OCI-LY3 (cell line): Measurements from ENCODE around the gene WRNIP1.

ENCODE experiments used
- H2AFZ ChIP-seq: fragments of 200-600, 300-600 bp; shearing (Covaris generic); 2 replicates; pipeline ENCODE4 v1.6.0; 2014; ENCODE audit warnings: antibody characterized with exemption, low read depth, low read length
- H3K27ac ChIP-seq: fragments of 200-600, 300-600 bp; sonication (generic); 2 replicates; pipeline ENCODE4 v1.5.1; 2014; ENCODE audit warnings: mild to moderate bottlenecking, low read length, moderate library complexity, mixed read lengths
- H3K27me3 ChIP-seq: fragments of 200-600, 300-600 bp; sonication (generic); 2 replicates; pipeline ENCODE4 v1.6.1; 2014; ENCODE audit warnings: low read depth, low read length, mixed read lengths
- H3K36me3 ChIP-seq: fragments of 200-600, 300-600 bp; sonication (generic); replicated peaks from 2 replicates; pipeline ENCODE3; 2014; ENCODE audit warnings: low read depth, low read length, mixed read lengths
- H3K4me1 ChIP-seq: fragments of 300-600, 200-600 bp; sonication (generic); 2 replicates; pipeline ENCODE4 v1.6.1; 2014; ENCODE audit warnings: low read length, mixed read lengths
- H3K4me2 ChIP-seq: fragments of 200-600, 300-600 bp; sonication (generic); 2 replicates; pipeline ENCODE4 v1.6.1; 2014; ENCODE audit warnings: low read length, mixed read lengths
- H3K4me3 ChIP-seq: fragments of 300-600, 200-600 bp; sonication (generic); 2 replicates; pipeline ENCODE4 v1.5.1; 2014; ENCODE audit warnings: antibody characterized with exemption, mild to moderate bottlenecking, low read length, moderate library complexity
- H3K79me2 ChIP-seq: fragments of 300-600, 200-600 bp; shearing (Covaris generic); 2 replicates; pipeline ENCODE4 v1.6.1; 2014; ENCODE audit warnings: mild to moderate bottlenecking, low read length, mixed read lengths
- H3K9ac ChIP-seq: fragments of 300-600, 200-600 bp; shearing (Covaris generic); 2 replicates; pipeline ENCODE4 v1.6.0; 2014; ENCODE audit warnings: mild to moderate bottlenecking, low read length, moderate library complexity
- H3K9me3 ChIP-seq: fragments of 200-600, 300-600 bp; shearing (Covaris generic); 2 replicates; pipeline ENCODE4 v1.6.1; 2014; ENCODE audit warnings: low read length, mixed read lengths; ENCODE audit not compliant: insufficient read depth
- H4K20me1 ChIP-seq: fragments of 200-600, 300-600 bp; sonication (generic); 2 replicates; pipeline ENCODE4 v1.6.1; 2016; ENCODE audit warnings: low read length, mixed read lengths; ENCODE audit not compliant: insufficient read depth
- EZH2phosphoT487 ChIP-seq: fragments of 200-600 bp; shearing (Covaris generic); IDR thresholded peaks from 2 replicates; pipeline ENCODE4 v1.6.1; 2018; ENCODE audit warnings: antibody characterized with exemption, mixed run types, low read depth
- TF ChIP-seq, protein P1 (sequence below): fragments of 200-600, 300-600 bp; sonication (generic); IDR thresholded peaks from 2 replicates; pipeline ENCODE4 v1.5.1; 2014; ENCODE audit warnings: antibody characterized with exemption, low read length, low read depth

WRNIP1 gene

DNA sequence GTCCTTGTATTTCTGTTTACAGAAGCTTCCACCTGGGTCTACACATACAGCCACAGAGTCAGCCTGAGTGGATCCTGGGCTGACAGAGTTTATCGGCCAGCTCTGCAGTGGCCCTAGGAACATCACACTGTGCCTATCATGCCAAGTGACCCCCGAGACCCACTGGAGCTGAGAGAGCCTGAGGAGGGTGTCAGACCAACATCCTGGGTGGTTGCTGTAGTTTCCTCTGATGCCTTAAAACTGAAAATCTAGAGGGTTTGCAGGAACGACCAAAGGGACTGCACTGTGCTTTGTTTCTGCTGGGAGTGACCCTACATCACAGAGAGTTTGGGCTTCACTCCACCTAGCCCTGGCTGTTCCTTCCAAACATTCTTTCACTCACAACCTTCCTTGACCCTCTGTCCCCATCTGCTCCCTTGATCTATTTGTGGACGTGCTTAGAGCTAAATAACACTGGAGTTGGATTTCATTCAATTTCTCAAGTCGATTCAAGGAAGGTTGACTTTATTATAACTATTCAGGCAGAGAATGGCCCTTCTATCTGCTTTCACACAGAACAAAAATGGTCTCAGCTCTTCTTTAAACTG lies 32.6 kb upstream of the WRNIP1 start:
- Histone ChIP-seq H3K27me3 (no peaks in the 10 kb centered on the region), H3K9ac (no peak overlapping the region), H3K27ac (peak overlapping the region; percentile 39), H3K36me3 (no peaks in the 10 kb centered on the region), H3K9me3 (no peaks in the 10 kb centered on the region), H3K4me2 (peak overlapping the region; percentile 53), H3K4me1 (peaks cover 18% of the 10 kb centered on the region), H3K79me2 (no peaks in the 10 kb centered on the region), H3K4me3 (no peak overlapping the region), H2AFZ (0 out of 2 replicates have a peak overlapping the region, but pooled peaks have one; percentile 92), H4K20me1 (no peaks in the 10 kb centered on the region)
- TF ChIP-seq, protein P1, sequence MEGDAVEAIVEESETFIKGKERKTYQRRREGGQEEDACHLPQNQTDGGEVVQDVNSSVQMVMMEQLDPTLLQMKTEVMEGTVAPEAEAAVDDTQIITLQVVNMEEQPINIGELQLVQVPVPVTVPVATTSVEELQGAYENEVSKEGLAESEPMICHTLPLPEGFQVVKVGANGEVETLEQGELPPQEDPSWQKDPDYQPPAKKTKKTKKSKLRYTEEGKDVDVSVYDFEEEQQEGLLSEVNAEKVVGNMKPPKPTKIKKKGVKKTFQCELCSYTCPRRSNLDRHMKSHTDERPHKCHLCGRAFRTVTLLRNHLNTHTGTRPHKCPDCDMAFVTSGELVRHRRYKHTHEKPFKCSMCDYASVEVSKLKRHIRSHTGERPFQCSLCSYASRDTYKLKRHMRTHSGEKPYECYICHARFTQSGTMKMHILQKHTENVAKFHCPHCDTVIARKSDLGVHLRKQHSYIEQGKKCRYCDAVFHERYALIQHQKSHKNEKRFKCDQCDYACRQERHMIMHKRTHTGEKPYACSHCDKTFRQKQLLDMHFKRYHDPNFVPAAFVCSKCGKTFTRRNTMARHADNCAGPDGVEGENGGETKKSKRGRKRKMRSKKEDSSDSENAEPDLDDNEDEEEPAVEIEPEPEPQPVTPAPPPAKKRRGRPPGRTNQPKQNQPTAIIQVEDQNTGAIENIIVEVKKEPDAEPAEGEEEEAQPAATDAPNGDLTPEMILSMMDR, result no peak
- TF ChIP-seq EZH2phosphoT487, result no peak

DNA sequence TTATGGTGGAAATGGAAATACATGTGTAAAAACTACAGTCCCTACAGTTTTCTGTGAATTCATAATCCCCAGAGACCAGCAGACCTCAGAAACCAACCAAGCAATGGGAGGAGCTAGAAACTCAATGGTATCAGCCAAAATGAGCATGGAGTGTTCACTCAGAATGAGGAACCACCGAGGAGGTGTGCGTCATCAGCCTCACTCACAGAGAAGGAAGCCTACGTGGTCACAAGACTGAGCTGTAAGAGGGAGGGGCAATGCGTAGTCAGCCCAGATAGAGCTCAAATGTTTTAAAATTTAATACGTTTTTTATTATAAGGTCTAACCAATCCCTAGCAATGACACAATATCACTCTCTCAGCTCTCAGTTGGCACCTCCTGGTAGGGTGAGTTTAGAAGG lies 31.9 kb upstream of the WRNIP1 start:
- Histone ChIP-seq H3K4me2 (peak overlapping the region; percentile 53), H3K9ac (no peak overlapping the region), H3K4me3 (0 out of 2 replicates have a peak overlapping the region, but pooled peaks have one; percentile 4), H3K36me3 (no peaks in the 10 kb centered on the region), H3K27me3 (no peaks in the 10 kb centered on the region), H3K9me3 (no peaks in the 10 kb centered on the region), H3K4me1 (peaks cover 22% of the 10 kb centered on the region), H2AFZ (peak overlapping the region; percentile 92; the same call in 1 of the 2 replicates), H3K79me2 (no peaks in the 10 kb centered on the region), H4K20me1 (no peaks in the 10 kb centered on the region), H3K27ac (peak overlapping the region; percentile 39)
- TF ChIP-seq EZH2phosphoT487, result no peak
- TF ChIP-seq, protein P1, result no peak

DNA sequence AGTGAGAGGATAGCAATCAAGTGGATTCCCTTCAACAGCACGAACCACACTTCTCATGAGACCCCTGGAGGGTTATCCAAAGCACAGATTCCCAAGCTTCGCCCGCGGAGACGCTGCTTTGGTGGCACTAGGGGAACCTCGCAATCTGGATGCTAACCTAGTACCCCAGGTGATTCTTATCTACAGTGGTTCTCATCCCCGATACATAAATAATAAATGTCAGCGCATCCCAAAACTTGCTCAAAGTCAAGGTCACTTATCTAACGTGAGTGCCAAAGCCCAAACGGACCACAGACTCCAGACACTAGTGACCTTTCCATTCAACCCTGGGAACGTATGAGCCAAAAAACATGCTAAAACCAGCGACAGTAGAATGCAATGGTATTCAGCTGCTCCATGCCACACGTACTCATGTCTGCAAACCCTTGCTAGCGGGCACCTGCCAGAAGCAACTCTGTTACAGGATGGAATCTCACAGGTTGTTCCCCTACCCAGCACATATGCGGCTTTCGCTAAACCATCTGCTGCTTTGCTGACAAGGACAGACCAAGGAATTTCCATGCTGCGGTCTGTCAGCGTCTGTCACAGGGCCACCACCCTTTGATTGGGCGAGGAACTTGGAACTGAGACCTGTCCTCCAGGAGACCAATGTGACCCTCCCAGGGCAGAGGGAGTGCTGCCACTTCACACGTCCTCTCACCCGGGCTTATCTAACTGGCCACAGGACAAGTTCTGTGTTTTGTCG lies 31.3 kb upstream of the WRNIP1 start:
- TF ChIP-seq, protein P1, result no peak
- no peak for TF ChIP-seq EZH2phosphoT487

DNA sequence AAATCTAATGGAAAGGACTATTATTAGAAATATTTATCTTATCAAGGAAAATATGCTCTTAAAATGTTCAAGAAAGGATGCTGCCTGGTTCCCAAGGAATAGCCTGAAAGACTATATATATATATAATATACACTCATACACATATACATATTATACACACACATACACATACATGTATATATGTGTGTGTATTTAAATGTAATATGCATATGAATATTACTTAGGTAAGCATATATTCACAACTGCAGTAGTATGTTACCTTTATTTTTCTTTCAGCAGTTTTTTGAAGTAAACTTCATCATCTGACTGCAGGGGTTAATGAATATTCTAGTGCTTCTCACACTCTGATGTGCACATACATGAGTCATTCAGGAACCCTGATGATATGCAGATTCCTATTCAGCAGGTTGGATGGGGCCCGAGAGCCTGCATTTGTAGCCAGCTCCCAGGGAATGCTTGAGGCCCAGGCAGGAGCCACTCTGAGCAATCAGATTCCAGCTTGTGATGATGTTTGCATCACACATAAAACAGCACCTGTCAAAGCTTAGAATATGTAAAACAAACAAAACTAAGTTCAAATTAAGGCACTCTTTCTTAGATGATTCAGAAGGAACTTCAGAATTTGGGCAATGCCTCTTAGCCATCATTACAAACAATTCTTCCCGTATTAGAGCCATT lies 30.6 kb upstream of the WRNIP1 start:
- Histone ChIP-seq H3K9ac (no peak overlapping the region), H3K4me1 (peaks cover 22% of the 10 kb centered on the region), H4K20me1 (no peaks in the 10 kb centered on the region), H3K27me3 (no peaks in the 10 kb centered on the region), H3K79me2 (no peaks in the 10 kb centered on the region), H3K4me2 (no peak overlapping the region), H3K27ac (no peak overlapping the region), H3K4me3 (no peak overlapping the region), H3K9me3 (no peaks in the 10 kb centered on the region), H3K36me3 (no peaks in the 10 kb centered on the region), H2AFZ (no peak overlapping the region)
- TF ChIP-seq, protein P1, result no peak
- no peak for TF ChIP-seq EZH2phosphoT487

More for the DNA sequence above, 31.3 kb upstream of the WRNIP1 start:
- Histone ChIP-seq H3K4me2 (peak overlapping the region; percentile 53), H3K9me3 (no peaks in the 10 kb centered on the region), H2AFZ (peak overlapping the region; percentile 92; the same call in 1 of the 2 replicates), H3K36me3 (no peaks in the 10 kb centered on the region), H3K4me1 (peaks cover 22% of the 10 kb centered on the region), H3K4me3 (0 out of 2 replicates have a peak overlapping the region, but pooled peaks have one; percentile 4), H3K9ac (no peak overlapping the region), H4K20me1 (no peaks in the 10 kb centered on the region), H3K79me2 (no peaks in the 10 kb centered on the region), H3K27ac (peak overlapping the region; percentile 33), H3K27me3 (no peaks in the 10 kb centered on the region)
